Liver (tissue), 3 donors: ENCODE data around the gene GTPBP2.

Experiments
- CTCF ChIP-seq: fragments of 150-350 bp; IDR thresholded peaks from 2 replicates; pipeline ENCODE4 v1.5.1; 2017; ENCODE audit warnings: improper control_type of control experiment, low read depth, low read length; ENCODE audit not compliant: missing input control
- FOXA1 ChIP-seq: IDR thresholded peaks from 2 replicates; pipeline ENCODE4 v1.6.1; 2016; ENCODE audit warnings: antibody characterized with exemption
- GABPA ChIP-seq, 2 donors: IDR thresholded peaks in 1 of 2; conservative IDR thresholded peaks in 1 of 2; 2 replicates each; pipeline ENCODE4 v1.6.1; 2016; ENCODE audit warnings: antibody characterized with exemption in 2 of 2, mild to moderate bottlenecking in 1 of 2, moderate library complexity in 1 of 2
- MAX ChIP-seq: IDR thresholded peaks from 2 replicates; pipeline ENCODE4 v1.6.1; 2016; ENCODE audit warnings: antibody characterized with exemption
- RAD21 ChIP-seq, 2 donors: IDR thresholded peaks; 2 replicates each; pipeline ENCODE4 v1.6.1; 2016; ENCODE audit warnings: antibody characterized with exemption in 2 of 2, mild to moderate bottlenecking in 2 of 2
- RXRA ChIP-seq, 2 donors: IDR thresholded peaks; 2 replicates each; pipeline ENCODE4 v1.6.1; 2017 to 2018; ENCODE audit warnings: antibody characterized with exemption in 2 of 2, mild to moderate bottlenecking in 1 of 2
- TAF1 ChIP-seq: conservative IDR thresholded peaks from 2 replicates; pipeline ENCODE4 v1.6.1; 2016; ENCODE audit warnings: antibody characterized with exemption, mild to moderate bottlenecking
- YY1 ChIP-seq: IDR thresholded peaks from 2 replicates; pipeline ENCODE4 v1.6.1; 2016; ENCODE audit warnings: antibody characterized with exemption, mild to moderate bottlenecking
- TF ChIP-seq, protein P1 (sequence below): IDR thresholded peaks from 2 replicates; pipeline ENCODE4 v1.6.1; 2016; ENCODE audit warnings: antibody characterized with exemption, mild to moderate bottlenecking
- TF ChIP-seq, protein P2 (sequence below): IDR thresholded peaks from 2 replicates; pipeline ENCODE4 v1.6.1; 2016; ENCODE audit warnings: antibody characterized with exemption
- donor health status: healthy.
- donor health status: healthy.

DNA sequence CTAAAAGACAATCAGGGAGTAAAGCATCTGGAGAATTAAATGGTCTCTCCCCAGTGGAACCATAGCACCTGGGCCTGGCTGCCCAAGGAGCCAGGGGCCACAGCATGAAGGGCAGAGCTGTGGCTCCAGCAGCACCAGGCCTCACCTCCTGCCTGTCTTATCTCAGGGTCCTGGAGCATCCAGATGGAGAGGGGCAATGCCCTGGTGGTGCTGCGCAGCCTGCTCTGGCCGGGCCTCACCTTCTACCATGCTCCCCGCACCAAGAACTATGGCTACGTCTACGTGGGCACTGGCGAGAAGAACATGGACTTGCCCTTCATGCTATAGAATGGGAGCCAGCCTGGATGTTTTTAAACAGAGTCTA lies 41.5 kb upstream of the GTPBP2 start:
- TF ChIP-seq RXRA (IDR thresholded peaks at IDR 0.05) = no peak
- no peak for TF ChIP-seq CTCF
- no peak for TF ChIP-seq YY1
- TF ChIP-seq FOXA1 = no peak
- TF ChIP-seq, protein P1, sequence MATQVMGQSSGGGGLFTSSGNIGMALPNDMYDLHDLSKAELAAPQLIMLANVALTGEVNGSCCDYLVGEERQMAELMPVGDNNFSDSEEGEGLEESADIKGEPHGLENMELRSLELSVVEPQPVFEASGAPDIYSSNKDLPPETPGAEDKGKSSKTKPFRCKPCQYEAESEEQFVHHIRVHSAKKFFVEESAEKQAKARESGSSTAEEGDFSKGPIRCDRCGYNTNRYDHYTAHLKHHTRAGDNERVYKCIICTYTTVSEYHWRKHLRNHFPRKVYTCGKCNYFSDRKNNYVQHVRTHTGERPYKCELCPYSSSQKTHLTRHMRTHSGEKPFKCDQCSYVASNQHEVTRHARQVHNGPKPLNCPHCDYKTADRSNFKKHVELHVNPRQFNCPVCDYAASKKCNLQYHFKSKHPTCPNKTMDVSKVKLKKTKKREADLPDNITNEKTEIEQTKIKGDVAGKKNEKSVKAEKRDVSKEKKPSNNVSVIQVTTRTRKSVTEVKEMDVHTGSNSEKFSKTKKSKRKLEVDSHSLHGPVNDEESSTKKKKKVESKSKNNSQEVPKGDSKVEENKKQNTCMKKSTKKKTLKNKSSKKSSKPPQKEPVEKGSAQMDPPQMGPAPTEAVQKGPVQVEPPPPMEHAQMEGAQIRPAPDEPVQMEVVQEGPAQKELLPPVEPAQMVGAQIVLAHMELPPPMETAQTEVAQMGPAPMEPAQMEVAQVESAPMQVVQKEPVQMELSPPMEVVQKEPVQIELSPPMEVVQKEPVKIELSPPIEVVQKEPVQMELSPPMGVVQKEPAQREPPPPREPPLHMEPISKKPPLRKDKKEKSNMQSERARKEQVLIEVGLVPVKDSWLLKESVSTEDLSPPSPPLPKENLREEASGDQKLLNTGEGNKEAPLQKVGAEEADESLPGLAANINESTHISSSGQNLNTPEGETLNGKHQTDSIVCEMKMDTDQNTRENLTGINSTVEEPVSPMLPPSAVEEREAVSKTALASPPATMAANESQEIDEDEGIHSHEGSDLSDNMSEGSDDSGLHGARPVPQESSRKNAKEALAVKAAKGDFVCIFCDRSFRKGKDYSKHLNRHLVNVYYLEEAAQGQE = no peak
- TF ChIP-seq RAD21 (IDR thresholded peaks at IDR 0.05) = no peak
- TF ChIP-seq, protein P2, sequence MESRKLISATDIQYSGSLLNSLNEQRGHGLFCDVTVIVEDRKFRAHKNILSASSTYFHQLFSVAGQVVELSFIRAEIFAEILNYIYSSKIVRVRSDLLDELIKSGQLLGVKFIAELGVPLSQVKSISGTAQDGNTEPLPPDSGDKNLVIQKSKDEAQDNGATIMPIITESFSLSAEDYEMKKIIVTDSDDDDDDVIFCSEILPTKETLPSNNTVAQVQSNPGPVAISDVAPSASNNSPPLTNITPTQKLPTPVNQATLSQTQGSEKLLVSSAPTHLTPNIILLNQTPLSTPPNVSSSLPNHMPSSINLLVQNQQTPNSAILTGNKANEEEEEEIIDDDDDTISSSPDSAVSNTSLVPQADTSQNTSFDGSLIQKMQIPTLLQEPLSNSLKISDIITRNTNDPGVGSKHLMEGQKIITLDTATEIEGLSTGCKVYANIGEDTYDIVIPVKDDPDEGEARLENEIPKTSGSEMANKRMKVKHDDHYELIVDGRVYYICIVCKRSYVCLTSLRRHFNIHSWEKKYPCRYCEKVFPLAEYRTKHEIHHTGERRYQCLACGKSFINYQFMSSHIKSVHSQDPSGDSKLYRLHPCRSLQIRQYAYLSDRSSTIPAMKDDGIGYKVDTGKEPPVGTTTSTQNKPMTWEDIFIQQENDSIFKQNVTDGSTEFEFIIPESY = no peak
- TF ChIP-seq MAX = no peak
- no peak for TF ChIP-seq GABPA (IDR thresholded peaks at IDR 0.05 in 1 of 2, conservative IDR thresholded peaks at IDR 0.05 in 1 of 2)
- no peak for TF ChIP-seq TAF1
